Upper lobe of left lung (tissue), 4 donors: ENCODE results near the gene SURF1.

Experiments used
- EP300 ChIP-seq, 4 donors: sonication (generic); formaldehyde crosslinking; IDR thresholded peaks; one replicate each; pipeline ENCODE4 v1.5.1; 2017; ENCODE audit warnings: antibody characterized with exemption in 4 of 4, control low read depth in 2 of 4
- POLR2A ChIP-seq, 4 donors: fragments of 450-650 bp; IDR thresholded peaks; one replicate each; pipeline ENCODE4 v1.5.1; 2016 to 2017; ENCODE audit warnings: antibody characterized with exemption in 4 of 4, mild to moderate bottlenecking in 2 of 4
- POLR2AphosphoS5 ChIP-seq, 2 donors: sonication (generic); formaldehyde crosslinking; IDR thresholded peaks; one replicate each; pipeline ENCODE4 v1.5.1; 2017; ENCODE audit warnings: antibody characterized with exemption in 2 of 2
- TF ChIP-seq, protein P1 (sequence below), 6 experiments: fragments of 450-650 bp in 4 of 6; fragments of 200-600 bp in 2 of 6; sonication (generic) in 2 of 6; IDR thresholded peaks; one replicate each; pipeline ENCODE4 v1.5.1; 2016 to 2019; ENCODE audit warnings: antibody characterized with exemption in 6 of 6

DNA sequence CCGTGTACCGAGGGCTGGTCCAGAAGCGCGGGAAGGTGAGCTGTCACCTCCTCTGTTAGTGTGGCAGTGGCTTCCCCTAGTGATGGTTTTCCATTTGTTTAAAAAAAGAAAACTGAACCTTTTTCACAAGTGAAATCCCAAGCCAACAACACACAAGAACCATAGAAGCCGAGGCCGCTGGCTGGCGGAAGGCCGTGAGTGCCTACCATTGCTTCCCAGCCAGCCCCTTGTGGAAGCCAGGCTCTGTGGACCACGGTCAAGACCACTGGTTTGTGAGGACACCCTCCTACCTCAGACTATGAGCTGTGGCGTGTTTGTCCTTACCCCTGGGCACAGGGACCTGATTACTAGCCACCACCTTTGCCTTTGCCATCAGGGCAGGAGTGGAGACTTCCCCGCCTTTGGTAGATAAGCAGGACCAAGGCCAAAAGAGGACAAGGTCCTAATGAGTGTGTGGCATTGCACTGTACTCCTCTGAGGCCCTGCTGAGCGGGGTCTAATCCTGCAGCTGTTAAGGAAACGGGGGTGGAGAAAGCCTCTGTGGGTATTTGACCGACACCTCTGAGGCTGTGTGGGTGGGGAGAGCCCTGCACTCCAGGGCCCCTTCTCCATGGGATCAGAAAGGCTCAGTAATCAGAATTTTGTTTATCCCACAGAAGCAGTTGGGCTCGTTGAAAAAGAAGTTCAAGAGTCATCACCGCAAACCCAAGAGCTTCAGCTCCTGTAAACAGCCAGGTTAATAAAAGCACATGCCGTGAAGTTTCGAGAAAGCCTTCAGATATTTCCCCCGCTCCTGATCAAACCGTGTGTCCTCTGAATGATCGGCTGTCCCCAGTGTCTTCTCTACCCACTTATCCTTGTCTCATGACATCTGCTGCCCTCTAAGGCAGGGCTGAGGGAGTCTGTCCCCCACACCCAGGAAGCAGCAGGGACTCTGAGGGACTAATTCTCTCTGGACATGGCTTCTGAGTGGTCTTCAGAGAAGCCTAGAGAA lies 4.4 kb upstream of the SURF1 start:
- TF ChIP-seq, protein P1, sequence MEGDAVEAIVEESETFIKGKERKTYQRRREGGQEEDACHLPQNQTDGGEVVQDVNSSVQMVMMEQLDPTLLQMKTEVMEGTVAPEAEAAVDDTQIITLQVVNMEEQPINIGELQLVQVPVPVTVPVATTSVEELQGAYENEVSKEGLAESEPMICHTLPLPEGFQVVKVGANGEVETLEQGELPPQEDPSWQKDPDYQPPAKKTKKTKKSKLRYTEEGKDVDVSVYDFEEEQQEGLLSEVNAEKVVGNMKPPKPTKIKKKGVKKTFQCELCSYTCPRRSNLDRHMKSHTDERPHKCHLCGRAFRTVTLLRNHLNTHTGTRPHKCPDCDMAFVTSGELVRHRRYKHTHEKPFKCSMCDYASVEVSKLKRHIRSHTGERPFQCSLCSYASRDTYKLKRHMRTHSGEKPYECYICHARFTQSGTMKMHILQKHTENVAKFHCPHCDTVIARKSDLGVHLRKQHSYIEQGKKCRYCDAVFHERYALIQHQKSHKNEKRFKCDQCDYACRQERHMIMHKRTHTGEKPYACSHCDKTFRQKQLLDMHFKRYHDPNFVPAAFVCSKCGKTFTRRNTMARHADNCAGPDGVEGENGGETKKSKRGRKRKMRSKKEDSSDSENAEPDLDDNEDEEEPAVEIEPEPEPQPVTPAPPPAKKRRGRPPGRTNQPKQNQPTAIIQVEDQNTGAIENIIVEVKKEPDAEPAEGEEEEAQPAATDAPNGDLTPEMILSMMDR (IDR thresholded peaks at IDR 0.05): no peak
- TF ChIP-seq EP300 (IDR thresholded peaks at IDR 0.05) (no peak), POLR2AphosphoS5 (IDR thresholded peaks at IDR 0.05) (no peak), POLR2A (IDR thresholded peaks at IDR 0.05) (no peak)
